Erythroblast (primary cell): Measurements from ENCODE around the gene PRSS12.

Source experiments
- GATA1 ChIP-seq: IDR thresholded peaks from 2 replicates; pipeline ENCODE4 v1.6.1; 2011; ENCODE audit warnings: low read depth, mild to moderate bottlenecking, control low read depth, low read length, moderate library complexity
- POLR2A ChIP-seq: IDR thresholded peaks from 2 replicates; pipeline ENCODE4 v1.6.1; 2011; ENCODE audit warnings: mild to moderate bottlenecking, low read length

GRCh38 chr4:118338518-118338917 lies 14.3 kb downstream of the PRSS12 start:
- no peak for TF ChIP-seq POLR2A
- no peak for TF ChIP-seq GATA1
